Measurements from ENCODE around the gene AMFR. TPM values are rescaled to one million over a fixed set of nuclear protein-coding genes. Genes with fewer than 3 reads are reported as not detected.

The AMFR gene
- total and polyA plus RNA-seq, 2 of the 8 experiments (the other 6 are each of a cell fraction or from before 2014, with no cell fraction given), result 18.6 to 21.7 TPM

DNA sequence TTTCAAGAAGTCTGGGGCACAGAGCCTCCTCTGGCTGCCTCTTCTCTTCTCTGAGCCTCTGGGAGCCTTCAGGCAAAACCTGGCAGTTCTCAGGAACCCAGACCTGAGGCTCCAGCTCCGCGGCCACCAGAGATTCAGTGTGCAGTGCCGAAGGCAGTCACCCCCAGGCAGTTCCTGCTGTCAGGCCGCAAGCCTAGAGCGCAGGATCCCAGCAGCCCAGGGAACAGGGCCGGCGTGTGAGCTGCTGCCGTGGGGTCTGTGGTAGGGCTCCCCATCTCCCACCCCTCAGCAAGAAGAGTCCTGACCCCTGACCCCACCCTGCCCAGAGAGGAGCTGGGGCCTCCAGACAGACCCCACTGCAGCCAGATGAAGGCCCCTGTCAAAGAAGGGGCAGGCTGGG is 78.2 kb downstream of the AMFR start:
- Histone ChIP-seq H4K20me1 (replicated peaks in 1 of 2; ENCODE audit: control insufficient read depth in 1 of 2, insufficient read depth in 2 of 2, low read length in 2 of 2) (peaks cover 0 to 2% of the 10 kb centered on the region in 2 experiments), H2AK5ac (ENCODE audit: low read depth, low read length) (no peak overlapping the region), H3K36me3 (ENCODE audit: control insufficient read depth in 2 of 4, insufficient read depth in 4 of 4, low read length in 3 of 4) (0 out of 8 replicates have a peak, but pooled peaks cover 0 to 2% (median 0%) of the 10 kb centered on the region in 4 experiments), H2BK5ac (ENCODE audit: low read depth, low read length) (no peak overlapping the region), H2BK15ac (ENCODE audit: low read length) (no peak overlapping the region), H3K4me2 (ENCODE audit: insufficient read depth in 1 of 2, low read depth in 2 of 2, low read length in 2 of 2) (no peak overlapping the region), H4K91ac (replicated peaks; ENCODE audit: insufficient read length, low read length) (no peak overlapping the region), H4K8ac (ENCODE audit: extremely low read depth, insufficient read depth, low read length) (no peak overlapping the region), H3K27me3 (replicated peaks in 1 of 4; ENCODE audit: control insufficient read depth in 3 of 4, extremely low read depth in 1 of 4, insufficient read depth in 3 of 4, low read length in 3 of 4) (no peaks in the 10 kb centered on the region), H3K9ac (replicated peaks in 1 of 4; ENCODE audit: extremely low read depth in 1 of 4, low read depth in 3 of 4, low read length in 3 of 4) (no peak overlapping the region), H3K79me1 (ENCODE audit: low read depth, low read length) (no peaks in the 10 kb centered on the region; the same call in 1 of the 2 replicates), H3K4ac (replicated peaks; ENCODE audit: insufficient read length, low read depth, low read length) (no peak overlapping the region), H3K14ac (ENCODE audit: insufficient read length) (no peak overlapping the region), H3K9me3 (ENCODE audit: insufficient read depth in 2 of 2, low read depth in 1 of 2, low read length in 1 of 2) (no peaks in the 10 kb centered on the region), H2AFZ (ENCODE audit: low read length) (no peak overlapping the region), H3K79me2 (ENCODE audit: control insufficient read depth in 1 of 2, insufficient read depth in 2 of 2, low read length in 2 of 2) (no peaks in the 10 kb centered on the region), H3K4me3 (ENCODE audit: extremely low read depth in 1 of 4, insufficient read depth in 2 of 4, low read depth in 3 of 4, low read length in 4 of 4) (no peak overlapping the region), H3K27ac (ENCODE audit: low read depth, low read length) (no peak overlapping the region), H2BK12ac (ENCODE audit: low read depth, low read length) (no peak overlapping the region), H3K23me2 (ENCODE audit: low read depth, low read length) (no peaks in the 10 kb centered on the region), H3K23ac (ENCODE audit: insufficient read length) (no peak overlapping the region), H4K5ac (ENCODE audit: insufficient read length, low read depth, low read length) (no peak overlapping the region), H2BK20ac (ENCODE audit: low read length) (no peak overlapping the region), H3K18ac (ENCODE audit: extremely low read depth, low read length) (no peak overlapping the region), H2BK120ac (replicated peaks; ENCODE audit: low read depth, low read length) (no peak overlapping the region), H3K56ac (replicated peaks; ENCODE audit: insufficient read length, low read depth, low read length) (no peak overlapping the region), H3K4me1 (replicated peaks in 1 of 4; ENCODE audit: control insufficient read depth in 3 of 4, insufficient read depth in 4 of 4, low read length in 3 of 4) (0 out of 7 replicates have a peak, but pooled peaks cover 0 to 3% (median 0%) of the 10 kb centered on the region in 4 experiments)
- TF ChIP-seq SRF (IDR thresholded peaks at IDR 0.05; ENCODE audit: low read depth, low read length), result no peak
- TF ChIP-seq MAFK (IDR thresholded peaks at IDR 0.05; ENCODE audit: low read depth, low read length), result no peak
- TF ChIP-seq TEAD4 (IDR thresholded peaks at IDR 0.05; ENCODE audit: low read depth, low read length), result no peak
- no peak for TF ChIP-seq CEBPB (IDR thresholded peaks at IDR 0.05; ENCODE audit: low read depth, low read length)
- no peak for TF ChIP-seq CREB1 (IDR thresholded peaks at IDR 0.05)
- TF ChIP-seq BRCA1 (IDR thresholded peaks at IDR 0.05; ENCODE audit: low read depth, low read length), result no peak
- TF ChIP-seq MAX (IDR thresholded peaks at IDR 0.05), result no peak
- TF ChIP-seq CBX5 (IDR thresholded peaks at IDR 0.05; ENCODE audit: low read depth, low read length), result no peak
- TF ChIP-seq ASH2L (IDR thresholded peaks at IDR 0.05; ENCODE audit: low read length), result no peak
- TF ChIP-seq KDM5A (IDR thresholded peaks at IDR 0.05; ENCODE audit: low read length), result no peak
- no peak for TF ChIP-seq GTF2F1 (IDR thresholded peaks at IDR 0.05; ENCODE audit: borderline replicate concordance, low read depth, low read length)
- no peak for TF ChIP-seq RNF2 (IDR thresholded peaks at IDR 0.05; ENCODE audit: borderline replicate concordance, low read depth, low read length, missing control alignments, poor library complexity, severe bottlenecking)
- DNase-seq (ENCODE audit: low read depth in 1 of 2, low spot score in 2 of 2) (no peak), FAIRE-seq (no peak)
- CTCF ChIA-PET (ENCODE audit: partially characterized antibody), result interaction anchor here (0.9 to 2.4 kb wide), 5 partner anchors 8 to 493 kb away, joined by 3 to 7 read pairs (median 3); no protein-coding TSS in a partner anchor
- POLR2A ChIA-PET (ENCODE audit: partially characterized antibody), result interaction anchor here (1.8 kb wide), 1 partner anchor 10 kb away, joined by 5 read pairs; no protein-coding TSS in a partner anchor
- WGBS, 2 experiments (ENCODE audit: extremely low coverage in 1 of 2, insufficient coverage in 1 of 2, insufficient read length in 1 of 2, insufficient replicate concordance in 2 of 2, low coverage in 1 of 2, low lambda C conversion rate in 2 of 2, missing lambda C conversion rate in 1 of 2), result 63% methylated on average over 8 of the region's 8 CpGs; no CpG with 5 or more reads in 1 of the 2 experiments
